Left lung (tissue), 10 donors: ENCODE measurements around the gene UNC45A. TPM values are rescaled to one million over a fixed set of nuclear protein-coding genes. Genes with fewer than 3 reads are reported as not detected.
"Not testable (repeated sequence)": the region's sequence is repeated elsewhere in the genome, so short reads cannot be mapped to it uniquely, and the experiment has no call there.

Experiments used
- ATAC-seq: fragments of 200-7000 bp; cut with Tn5 transposase; one replicate; pipeline ENCODE4 v1.9.1; 2020; ENCODE audit warnings: moderate library complexity
- DNase-seq, 4 donors: peaks; one replicate each; pipeline ENCODE4 v3.0.0-alpha.2; 2013 to 2020
- H3K27ac ChIP-seq, 2 donors: fragments of 200-600 bp; sonication (generic) in 1 of 2; one replicate each; pipeline versions ENCODE4 v1.5.0 to v1.8.0; 2020 to 2021
- H3K27me3 ChIP-seq, 2 donors: fragments of 200-600 bp; sonication (generic) in 1 of 2; one replicate each; pipeline versions ENCODE4 v1.5.0 to v1.8.0; 2020 to 2021
- H3K36me3 ChIP-seq, 2 donors: fragments of 200-600 bp; sonication (generic) in 1 of 2; one replicate each; pipeline versions ENCODE4 v1.5.0 to v1.8.0; 2020 to 2021
- H3K4me1 ChIP-seq, 2 donors: fragments of 200-600 bp; one replicate each; pipeline ENCODE4 v1.8.0; 2021
- H3K4me3 ChIP-seq, 2 donors: fragments of 200-600 bp; sonication (generic) in 1 of 2; one replicate each; pipeline versions ENCODE4 v1.5.0 to v1.8.0; 2020 to 2021; ENCODE audit warnings: mild to moderate bottlenecking in 1 of 2
- H3K9me3 ChIP-seq, 2 donors: fragments of 200-600 bp; sonication (generic) in 1 of 2; one replicate each; pipeline versions ENCODE4 v1.5.0 to v1.8.0; 2020 to 2021
- CTCF ChIP-seq, 2 donors: fragments of 200-600 bp; sonication (generic) in 1 of 2; IDR thresholded peaks; one replicate each; pipeline versions ENCODE4 v1.5.0 to v1.8.0; 2021; ENCODE audit warnings: antibody characterized with exemption in 2 of 2
- intact Hi-C, 2 donors: fragments of 100-400 bp; cut with DNase I; formaldehyde crosslinking; loops; one replicate each; pipeline versions ENCODE4 v1.11.2 to v1.14.2; 2022
- polyA plus RNA-seq, 6 donors: library from polyadenylated mRNA; unstranded; fragments of 120-200 nt; gene quantifications; one replicate each; pipeline ENCODE4 v1.2.1, GENCODE V29; 2013; ENCODE audit not compliant: insufficient read length in 6 of 6
- total RNA-seq, 2 donors: library from RNA; stranded (reverse); fragmentation: NEBNext Ultra II Directional; extraction: Animal tissue kit (Norgen Biotek cat#: 25700); gene quantifications; one replicate each; pipeline ENCODE4 v1.2.1, GENCODE V29; 2021
- donor health status: DM: no; HTN: yes; CAD: no.
- donor health status: DM: no; HTN: no; CAD: no.

UNC45A gene
- total and polyA plus RNA-seq, 8 donors: 62.3 to 80.4 (median 70.7) TPM

GRCh38 chr15:90924375-90924774 is 10.7 kb upstream of the UNC45A start:
- peaks cover 0 to 33% of the 10 kb centered on the region in 2 donors for H3K36me3 ChIP-seq
- intact Hi-C loops: no loop called here
- no peaks in the 10 kb centered on the region for H3K9me3 ChIP-seq
- TF ChIP-seq CTCF (IDR thresholded peaks at IDR 0.05): no peak
- H3K4me1 ChIP-seq: peaks cover 4 to 17% of the 10 kb centered on the region in 2 donors
- no peak overlapping the region for H3K27ac ChIP-seq
- no peak overlapping the region for H3K4me3 ChIP-seq
- DNase-seq (no peak), ATAC-seq (no peak)
- H3K27me3 ChIP-seq: no peaks in the 10 kb centered on the region

GRCh38 chr15:90926766-90927165 is 8.3 kb upstream of the UNC45A start:
- H3K4me3 ChIP-seq, intact Hi-C loops, H3K36me3 ChIP-seq, H3K9me3 ChIP-seq, H3K27me3 ChIP-seq, ATAC-seq, H3K27ac ChIP-seq: not testable (repeated sequence)
- peak in 1 of 4 donors; percentile 10 for DNase-seq
- peaks cover 18 to 33% of the 10 kb centered on the region in 2 donors for H3K4me1 ChIP-seq

- H3K27me3 ChIP-seq, H3K36me3 ChIP-seq, H3K4me3 ChIP-seq, ATAC-seq, intact Hi-C loops, H3K9me3 ChIP-seq: not testable (repeated sequence)
- peaks cover 21 to 46% of the 10 kb centered on the region in 2 donors for H3K4me1 ChIP-seq
- DNase-seq: peak in 1 of 4 donors; percentile 28
- H3K27ac ChIP-seq: peak overlapping the region in 1 of 2 donors; percentile 96
Observed at GRCh38 chr15:90928106-90928505, 7.0 kb upstream of the UNC45A start.

GRCh38 chr15:90929246-90930019 is 5.7 kb upstream of the UNC45A start:
- H3K4me1 ChIP-seq: peaks cover 25 to 59% of the 10 kb centered on the region in 2 donors

GRCh38 chr15:90930861-90931574 is 4.1 kb upstream of the UNC45A start:
- ATAC-seq: no peak
- H3K9me3 ChIP-seq: no peaks in the 10 kb centered on the region
- DNase-seq: no peak
- H3K4me3 ChIP-seq: peak overlapping the region in 1 of 2 donors; percentile 69
- no peaks in the 10 kb centered on the region for H3K36me3 ChIP-seq
- H3K27ac ChIP-seq: peak overlapping the region; percentile 90 to 96
- TF ChIP-seq CTCF (IDR thresholded peaks at IDR 0.05): no peak
- intact Hi-C loops: no loop called here
- H3K27me3 ChIP-seq: no peaks in the 10 kb centered on the region
- peaks cover 28 to 72% of the 10 kb centered on the region in 2 donors for H3K4me1 ChIP-seq

More at GRCh38 chr15:90929246-90930019, 5.7 kb upstream of the UNC45A start:
- DNase-seq (no peak), ATAC-seq (no peak)
- Histone ChIP-seq H3K4me3 (peak overlapping the region; percentile 56 to 57), H3K9me3 (no peaks in the 10 kb centered on the region), H3K27ac (peak overlapping the region; percentile 90 to 96), H3K36me3 (no peaks in the 10 kb centered on the region), H3K27me3 (no peaks in the 10 kb centered on the region)
- TF ChIP-seq CTCF (IDR thresholded peaks at IDR 0.05): no peak
- intact Hi-C loops: no loop called here

- peak overlapping the region; percentile 90 to 96 for H3K27ac ChIP-seq
- intact Hi-C loops: no loop called here
Observed at GRCh38 chr15:90931575-90931827, 3.6 kb upstream of the UNC45A start.

More at GRCh38 chr15:90931575-90931827, 3.6 kb upstream of the UNC45A start:
- Histone ChIP-seq H3K9me3 (no peaks in the 10 kb centered on the region), H3K4me1 (peaks cover 33 to 76% of the 10 kb centered on the region in 2 donors), H3K4me3 (peak overlapping the region in 1 of 2 donors; percentile 69), H3K36me3 (no peaks in the 10 kb centered on the region), H3K27me3 (no peaks in the 10 kb centered on the region)
- ATAC-seq (no peak), DNase-seq (no peak)
- TF ChIP-seq CTCF (IDR thresholded peaks at IDR 0.05): no peak
